Fibroblast of lung (primary cell): ENCODE measurements around the gene RTKN2.

Source experiments
- CTCF ChIP-seq, 2 donors: IDR thresholded peaks in 1 of 2; conservative IDR thresholded peaks in 1 of 2; 1 replicate in 1 of 2; 2 replicates in 1 of 2; pipeline ENCODE4 v1.5.1; 2011 to 2012; ENCODE audit warnings: low read length in 2 of 2, control low read depth in 1 of 2, inconsistent platforms in 1 of 2, low read depth in 1 of 2, mild to moderate bottlenecking in 1 of 2
- EZH2 ChIP-seq: IDR thresholded peaks from 2 replicates; pipeline ENCODE4 v1.5.1; 2012; ENCODE audit warnings: low read length, control low read depth, mild to moderate bottlenecking; ENCODE audit errors: missing control alignments

- TF ChIP-seq CTCF (conservative IDR thresholded peaks at IDR 0.05 in 1 of 2, IDR thresholded peaks at IDR 0.05 in 1 of 2; ENCODE audit: low read depth in 1 of 2, low read length in 2 of 2) (no peak), EZH2 (no peak)
These were observed 119.0 kb downstream of the RTKN2 start for GRCh38 chr10:62149621-62150020.
